Testis (tissue), 2 donors: ENCODE data around the gene KRT39.

Experiments used
- POLR2A ChIP-seq: fragments of 450-650 bp; IDR thresholded peaks from one replicate; pipeline ENCODE4 v1.6.1; 2017; ENCODE audit warnings: antibody characterized with exemption, mild to moderate bottlenecking, moderate library complexity
- TF ChIP-seq, protein P1 (sequence below), 3 experiments: fragments of 450-650 bp in 2 of 3; fragments of 200-600 bp in 1 of 3; sonication (generic) in 1 of 3; IDR thresholded peaks; one replicate each; pipeline ENCODE4 v1.5.1; 2016 to 2019; ENCODE audit warnings: antibody characterized with exemption in 3 of 3, mild to moderate bottlenecking in 2 of 3, moderate library complexity in 1 of 3

DNA sequence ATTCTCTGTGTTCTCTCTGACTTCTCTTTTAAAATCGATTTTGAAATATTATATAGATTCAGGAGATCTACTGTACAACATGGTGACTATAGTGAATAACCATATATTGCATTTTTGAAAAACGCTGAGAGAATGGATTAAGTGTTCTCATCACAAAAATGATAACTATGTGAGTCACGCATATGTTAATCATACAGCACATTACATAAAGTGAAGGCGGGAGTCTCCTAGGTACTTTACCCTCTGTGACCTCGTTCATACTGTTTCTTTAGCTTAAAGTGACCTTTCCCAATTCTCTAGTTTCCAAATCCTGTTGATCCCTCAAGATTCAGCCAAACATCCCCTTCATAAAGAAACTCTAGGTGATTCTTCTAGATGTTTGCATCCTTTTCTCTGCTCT lies 36.1 kb upstream of the KRT39 start:
- TF ChIP-seq POLR2A = no peak
- TF ChIP-seq, protein P1, sequence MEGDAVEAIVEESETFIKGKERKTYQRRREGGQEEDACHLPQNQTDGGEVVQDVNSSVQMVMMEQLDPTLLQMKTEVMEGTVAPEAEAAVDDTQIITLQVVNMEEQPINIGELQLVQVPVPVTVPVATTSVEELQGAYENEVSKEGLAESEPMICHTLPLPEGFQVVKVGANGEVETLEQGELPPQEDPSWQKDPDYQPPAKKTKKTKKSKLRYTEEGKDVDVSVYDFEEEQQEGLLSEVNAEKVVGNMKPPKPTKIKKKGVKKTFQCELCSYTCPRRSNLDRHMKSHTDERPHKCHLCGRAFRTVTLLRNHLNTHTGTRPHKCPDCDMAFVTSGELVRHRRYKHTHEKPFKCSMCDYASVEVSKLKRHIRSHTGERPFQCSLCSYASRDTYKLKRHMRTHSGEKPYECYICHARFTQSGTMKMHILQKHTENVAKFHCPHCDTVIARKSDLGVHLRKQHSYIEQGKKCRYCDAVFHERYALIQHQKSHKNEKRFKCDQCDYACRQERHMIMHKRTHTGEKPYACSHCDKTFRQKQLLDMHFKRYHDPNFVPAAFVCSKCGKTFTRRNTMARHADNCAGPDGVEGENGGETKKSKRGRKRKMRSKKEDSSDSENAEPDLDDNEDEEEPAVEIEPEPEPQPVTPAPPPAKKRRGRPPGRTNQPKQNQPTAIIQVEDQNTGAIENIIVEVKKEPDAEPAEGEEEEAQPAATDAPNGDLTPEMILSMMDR (IDR thresholded peaks at IDR 0.05) = no peak
